T-helper 1 cell treated with Interleukin-12 subunit alpha and Interleukin-12 subunit beta and Interleukin-4 antibody, amounts not matched to agents 30 μg/mL and 1 μg/mL, for 36 hours (primary cell): Measurements from ENCODE around the gene TAS2R60.
"Not testable (repeated sequence)": the region's sequence is repeated elsewhere in the genome, so short reads cannot be mapped to it uniquely, and the experiment has no call there.

ENCODE experiments used
- H3K27ac Mint-ChIP-seq: one replicate; pipeline ENCODE4 v1.8.0; 2021; ENCODE audit warnings: mild to moderate bottlenecking, mixed read lengths
- H3K27me3 Mint-ChIP-seq: one replicate; pipeline ENCODE4 v1.8.0; 2021; ENCODE audit warnings: low read depth, mixed read lengths
- H3K36me3 Mint-ChIP-seq: one replicate; pipeline ENCODE4 v1.8.0; 2021; ENCODE audit warnings: low read depth, mixed read lengths
- H3K4me1 Mint-ChIP-seq: one replicate; pipeline ENCODE4 v1.8.0; 2021; ENCODE audit warnings: low read depth, mixed read lengths
- H3K4me3 Mint-ChIP-seq: one replicate; pipeline ENCODE4 v1.8.0; 2021; ENCODE audit warnings: mild to moderate bottlenecking, moderate library complexity, mixed read lengths
- H3K9me3 Mint-ChIP-seq: one replicate; pipeline ENCODE4 v1.8.0; 2021; ENCODE audit warnings: mixed read lengths

The TAS2R60 gene, protein sequence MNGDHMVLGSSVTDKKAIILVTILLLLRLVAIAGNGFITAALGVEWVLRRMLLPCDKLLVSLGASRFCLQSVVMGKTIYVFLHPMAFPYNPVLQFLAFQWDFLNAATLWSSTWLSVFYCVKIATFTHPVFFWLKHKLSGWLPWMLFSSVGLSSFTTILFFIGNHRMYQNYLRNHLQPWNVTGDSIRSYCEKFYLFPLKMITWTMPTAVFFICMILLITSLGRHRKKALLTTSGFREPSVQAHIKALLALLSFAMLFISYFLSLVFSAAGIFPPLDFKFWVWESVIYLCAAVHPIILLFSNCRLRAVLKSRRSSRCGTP

DNA sequence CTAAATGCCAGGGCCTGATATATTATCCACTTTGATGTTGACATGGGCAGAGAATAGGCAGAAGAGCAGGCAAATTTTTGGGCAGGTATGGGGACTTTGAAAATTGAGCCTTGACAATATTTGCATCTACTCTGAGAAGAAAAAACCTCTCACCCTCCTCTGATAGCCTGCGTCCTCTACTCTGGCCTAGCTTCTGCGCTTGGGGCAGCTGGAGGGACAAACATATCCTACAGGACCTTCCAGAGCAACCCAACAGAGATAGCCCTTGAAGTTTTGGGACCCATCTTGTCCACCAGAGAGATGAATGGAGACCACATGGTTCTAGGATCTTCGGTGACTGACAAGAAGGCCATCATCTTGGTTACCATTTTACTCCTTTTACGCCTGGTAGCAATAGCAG is at the start of gene TAS2R60:
Gene TAS2R60, plus strand, starts transcription at position 301 of the 400 bp plus-strand sequence. Its CDS starts 0 bp downstream, at position 301.
- no peak within 1 kb of the TSS for H3K27ac Mint-ChIP-seq
- no peaks in the 10 kb centered on the region for H3K9me3 Mint-ChIP-seq
- no peaks in the 10 kb centered on the region for H3K27me3 Mint-ChIP-seq
- no peaks in the 10 kb centered on the region for H3K36me3 Mint-ChIP-seq
- H3K4me3 Mint-ChIP-seq, result no peak within 1 kb of the TSS
- H3K4me1 Mint-ChIP-seq, result peaks cover 3% of the 10 kb centered on the region

DNA sequence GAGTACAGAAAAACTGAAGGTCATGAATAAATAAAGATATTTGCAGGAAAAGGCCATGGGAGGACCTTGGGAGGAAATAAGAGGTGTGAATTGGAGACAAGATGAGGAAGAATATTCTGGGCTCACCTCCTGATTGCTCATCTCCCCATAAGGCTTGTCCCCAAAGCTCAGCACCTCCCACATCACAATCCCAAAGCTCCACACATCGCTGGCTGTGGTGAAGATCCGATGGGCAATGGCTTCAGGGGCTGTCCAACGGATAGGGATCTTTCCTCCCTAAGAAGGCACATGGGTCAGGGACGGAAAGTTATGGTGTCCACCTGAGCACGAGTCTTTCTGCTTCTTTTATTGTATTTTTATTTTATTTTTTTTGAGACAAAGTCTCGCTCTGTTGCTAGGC is 49.2 kb upstream of the TAS2R60 start:
- no peak overlapping the region for H3K4me3 Mint-ChIP-seq
- peaks cover 8% of the 10 kb centered on the region for H3K4me1 Mint-ChIP-seq
- no peaks in the 10 kb centered on the region for H3K9me3 Mint-ChIP-seq
- H3K27me3 Mint-ChIP-seq, result no peaks in the 10 kb centered on the region
- no peak overlapping the region for H3K27ac Mint-ChIP-seq
- peaks cover 16% of the 10 kb centered on the region for H3K36me3 Mint-ChIP-seq

DNA sequence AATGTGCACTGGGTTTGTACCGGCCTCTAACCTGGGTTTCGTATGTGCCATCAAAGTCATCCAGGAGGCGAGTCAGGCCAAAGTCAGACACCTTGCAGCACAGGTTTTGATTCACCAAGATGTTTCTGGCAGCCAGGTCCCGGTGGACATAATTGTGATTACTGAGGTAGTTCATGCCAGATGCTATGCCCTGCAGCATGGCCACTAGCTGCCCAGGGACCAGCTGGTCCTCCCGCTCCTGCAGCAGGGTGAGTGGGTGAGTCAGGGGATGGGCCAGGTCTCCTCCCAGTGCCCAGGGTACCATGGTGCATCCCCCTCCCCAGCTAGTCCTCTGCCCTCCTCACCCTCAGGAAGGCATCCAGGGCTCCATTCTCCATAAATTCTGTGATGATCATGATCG is 48.5 kb upstream of the TAS2R60 start:
- H3K27ac Mint-ChIP-seq, result no peak overlapping the region

DNA sequence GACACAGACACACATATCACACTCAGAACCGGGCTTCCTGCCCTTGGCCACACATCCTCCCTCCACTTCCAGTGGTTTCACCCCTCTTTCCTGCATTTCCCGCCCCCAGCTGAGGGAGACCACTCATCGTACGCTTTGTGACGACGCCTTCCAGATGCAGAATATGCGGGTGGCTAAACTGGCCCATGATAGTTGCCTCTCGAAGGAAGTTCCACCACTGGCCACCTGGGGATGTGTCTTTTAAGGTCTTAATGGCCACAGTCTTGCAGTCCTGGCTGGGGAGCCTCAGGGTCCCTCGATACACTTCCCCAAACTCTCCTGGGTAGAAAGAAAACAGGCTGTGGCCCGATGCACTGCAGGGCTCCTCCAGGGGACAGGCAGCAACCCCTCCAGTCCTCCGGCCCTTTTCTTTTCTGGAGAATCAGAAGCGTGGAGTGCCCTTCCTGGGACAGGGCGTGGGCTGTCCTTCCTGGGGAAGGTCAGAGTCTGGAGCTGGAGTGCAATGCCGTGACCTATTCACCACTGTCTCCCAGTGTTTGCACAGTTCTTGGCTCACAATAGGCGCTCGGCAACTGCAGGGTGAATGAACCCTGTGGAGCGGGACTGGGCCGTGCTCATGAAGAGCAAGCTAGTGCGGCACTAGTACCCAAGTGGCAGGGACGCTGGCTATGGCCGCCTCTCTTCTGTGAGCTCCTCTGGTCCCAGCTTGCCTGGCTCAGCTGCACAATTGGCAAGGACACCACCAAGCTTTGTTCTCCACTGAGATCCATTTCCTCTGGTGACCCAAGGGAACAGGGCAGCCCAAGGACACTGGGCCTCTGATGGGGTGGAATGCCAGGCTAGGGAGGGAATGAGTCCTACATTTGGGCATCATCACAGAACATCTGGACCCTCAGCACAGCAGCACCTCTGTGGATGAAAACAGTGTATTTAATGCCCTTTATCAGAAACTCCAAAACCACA is 47.8 kb upstream of the TAS2R60 start:
- Mint-ChIP-seq H3K4me3 (no peak overlapping the region), H3K27ac (no peak overlapping the region), H3K9me3 (no peaks in the 10 kb centered on the region), H3K27me3 (peaks cover 4% of the 10 kb centered on the region), H3K4me1 (peaks cover 5% of the 10 kb centered on the region), H3K36me3 (peaks cover 8% of the 10 kb centered on the region)

More for the DNA sequence above, 48.5 kb upstream of the TAS2R60 start:
- H3K9me3 Mint-ChIP-seq, result no peaks in the 10 kb centered on the region
- H3K36me3 Mint-ChIP-seq, result peaks cover 14% of the 10 kb centered on the region
- no peaks in the 10 kb centered on the region for H3K27me3 Mint-ChIP-seq
- H3K4me1 Mint-ChIP-seq, result peaks cover 5% of the 10 kb centered on the region
- H3K4me3 Mint-ChIP-seq, result no peak overlapping the region

DNA sequence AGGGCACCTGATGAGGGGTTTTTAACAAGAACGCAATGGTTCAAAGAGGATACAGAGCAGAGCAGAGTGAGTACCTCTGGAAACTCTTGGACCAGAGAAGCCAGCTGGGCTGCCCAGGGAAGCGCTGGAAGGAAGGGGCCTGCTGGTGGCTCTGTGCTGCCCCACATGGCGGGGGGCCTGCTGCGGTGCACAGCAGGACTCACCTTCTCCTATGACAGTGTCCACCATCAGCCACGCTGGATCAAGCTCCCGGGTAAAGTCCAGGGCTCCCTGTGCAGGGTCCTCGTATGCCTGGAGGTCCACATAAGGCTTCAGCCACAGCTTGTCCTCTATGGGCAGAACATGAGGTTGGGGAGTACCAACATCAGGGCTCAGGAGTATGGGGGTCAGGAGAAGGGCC is 47.1 kb upstream of the TAS2R60 start:
- Mint-ChIP-seq H3K27me3 (peaks cover 4% of the 10 kb centered on the region), H3K27ac (no peak overlapping the region), H3K4me3 (no peak overlapping the region), H3K9me3 (no peaks in the 10 kb centered on the region), H3K4me1 (peaks cover 5% of the 10 kb centered on the region), H3K36me3 (peaks cover 6% of the 10 kb centered on the region)

DNA sequence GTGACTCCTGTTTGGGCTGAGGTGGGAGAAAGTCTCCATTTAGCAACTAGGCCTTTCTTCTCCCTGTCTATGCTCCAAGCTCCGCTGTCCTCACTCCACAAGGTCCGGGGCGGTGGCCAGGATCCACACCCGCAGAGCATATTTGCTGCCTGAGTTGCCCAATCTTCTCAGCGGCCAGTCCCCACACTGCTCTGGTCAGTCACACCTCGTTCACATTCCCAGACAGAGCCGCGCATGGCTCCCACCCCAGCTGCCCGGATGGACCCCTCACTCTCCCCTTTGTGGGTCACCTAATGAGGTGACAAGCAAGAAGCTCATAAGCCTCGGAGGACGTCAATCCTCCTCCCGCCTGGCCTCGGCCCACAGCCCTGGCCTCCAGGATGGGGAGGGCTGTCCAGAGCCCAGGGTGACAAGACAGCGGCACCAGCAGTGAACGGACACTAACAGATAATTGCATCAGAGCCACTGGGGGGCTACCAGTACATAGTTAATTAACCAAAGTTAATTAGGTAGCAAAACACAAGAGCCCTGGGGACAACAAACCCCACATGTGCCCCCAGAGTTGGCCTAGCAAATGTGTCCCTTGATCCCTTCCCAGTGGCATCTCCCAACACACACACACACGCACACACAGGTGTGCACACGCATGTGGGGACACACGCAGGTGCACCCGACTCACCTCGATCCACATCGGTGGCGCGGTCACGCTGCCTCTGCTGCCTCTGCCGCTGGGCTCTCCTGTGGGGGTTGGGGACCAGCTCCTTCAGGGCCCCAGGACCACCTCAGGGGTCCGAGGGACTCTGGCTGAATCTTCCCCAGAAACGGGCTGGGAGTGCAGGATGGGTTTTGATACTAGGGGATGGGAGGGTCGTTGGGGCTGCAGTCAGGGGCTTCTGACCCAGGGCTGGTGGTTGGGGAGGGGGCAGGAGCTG is 46.4 kb upstream of the TAS2R60 start:
- Mint-ChIP-seq H3K9me3 (no peaks in the 10 kb centered on the region), H3K4me3 (no peak overlapping the region), H3K36me3 (peaks cover 6% of the 10 kb centered on the region), H3K27ac (no peak overlapping the region), H3K27me3 (peaks cover 8% of the 10 kb centered on the region), H3K4me1 (peaks cover 5% of the 10 kb centered on the region)

DNA sequence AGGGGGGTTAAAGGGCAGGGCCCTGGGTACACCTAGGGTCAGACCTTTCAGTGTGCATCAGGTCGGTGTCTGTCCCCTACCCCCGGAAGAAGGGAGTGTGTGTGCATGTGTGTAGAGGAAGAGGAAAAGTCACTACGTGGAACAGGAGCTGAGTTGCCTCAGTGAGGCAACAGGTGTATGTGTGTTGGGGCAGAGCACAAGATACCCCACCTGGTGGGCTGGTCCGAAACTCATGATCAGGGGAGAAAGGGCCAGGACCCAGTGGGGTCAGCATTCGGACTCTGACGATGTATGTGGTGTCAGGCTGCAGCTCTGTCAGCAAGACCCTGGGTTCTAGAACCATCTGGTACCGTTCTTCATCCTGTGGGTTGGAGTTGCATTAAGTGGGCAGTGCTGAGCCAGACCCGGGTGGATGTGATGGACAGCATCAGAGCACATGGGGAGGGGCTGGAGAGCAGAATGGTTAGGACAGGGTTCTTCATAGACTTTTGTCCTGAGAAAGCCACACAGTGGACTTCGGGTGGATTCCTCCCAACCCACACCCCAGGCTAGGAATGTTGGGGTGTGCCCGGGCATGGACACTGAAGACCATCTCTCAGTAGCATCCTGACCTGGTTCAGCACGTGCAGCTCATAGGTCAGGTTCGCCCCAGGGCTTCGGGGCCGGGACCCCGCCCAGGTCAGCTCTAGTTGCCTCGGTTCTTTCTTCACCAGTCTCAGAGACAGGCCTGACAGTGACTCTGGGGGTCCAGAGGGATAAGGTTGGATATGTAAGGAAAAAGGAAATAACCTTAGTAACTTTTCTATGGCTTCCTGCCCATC is 45.3 kb upstream of the TAS2R60 start:
- Mint-ChIP-seq H3K27me3 (peaks cover 9% of the 10 kb centered on the region), H3K9me3 (no peaks in the 10 kb centered on the region), H3K4me1 (peaks cover 5% of the 10 kb centered on the region), H3K4me3 (no peak overlapping the region), H3K36me3 (no peaks in the 10 kb centered on the region), H3K27ac (no peak overlapping the region)

DNA sequence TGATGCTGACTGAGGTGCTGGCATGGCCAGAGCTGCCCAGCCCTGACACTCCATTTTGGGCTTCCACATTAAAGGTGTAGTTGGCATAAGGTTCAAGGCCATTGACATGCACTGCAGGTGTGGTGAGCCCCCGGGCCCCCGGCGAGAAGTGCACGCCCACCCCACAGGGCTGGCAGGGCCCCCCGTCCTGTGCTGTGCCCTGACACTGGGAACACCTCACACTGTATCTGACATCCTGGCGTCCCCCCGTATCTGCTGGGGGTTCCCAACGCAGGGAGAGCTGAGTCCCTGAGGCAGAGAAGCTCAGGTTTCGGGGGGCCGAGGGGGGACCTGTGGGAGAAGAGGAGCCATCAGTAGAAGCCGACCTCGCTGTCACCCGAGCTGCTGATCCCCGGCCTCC is 44.6 kb upstream of the TAS2R60 start:
- H3K4me1 Mint-ChIP-seq, result peaks cover 5% of the 10 kb centered on the region
- no peaks in the 10 kb centered on the region for H3K36me3 Mint-ChIP-seq
- no peak overlapping the region for H3K4me3 Mint-ChIP-seq
- no peak overlapping the region for H3K27ac Mint-ChIP-seq
- peaks cover 13% of the 10 kb centered on the region for H3K27me3 Mint-ChIP-seq
- no peaks in the 10 kb centered on the region for H3K9me3 Mint-ChIP-seq

DNA sequence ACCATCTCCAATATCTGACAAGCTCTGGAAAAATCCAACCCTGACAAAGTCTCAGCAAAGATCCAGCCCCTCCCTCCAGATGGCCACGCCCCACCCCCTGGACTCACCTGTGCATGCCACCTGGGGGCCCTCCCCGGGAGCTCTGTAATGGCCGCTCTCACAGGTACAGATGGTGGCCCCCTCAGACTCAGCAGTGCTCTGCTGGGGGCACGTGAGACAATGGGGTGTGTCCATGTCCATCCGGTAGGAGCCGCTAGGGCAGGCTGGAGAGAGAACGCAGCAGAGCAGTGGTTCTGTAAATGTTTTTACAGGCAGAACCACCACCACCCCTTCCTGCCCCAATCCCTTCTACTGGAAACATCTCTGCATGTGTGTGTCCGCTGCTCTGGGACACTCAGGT is 44.1 kb upstream of the TAS2R60 start:
- peaks cover 5% of the 10 kb centered on the region for H3K4me1 Mint-ChIP-seq
- H3K9me3 Mint-ChIP-seq, result no peaks in the 10 kb centered on the region
- peaks cover 17% of the 10 kb centered on the region for H3K27me3 Mint-ChIP-seq
- H3K4me3 Mint-ChIP-seq, result no peak overlapping the region
- no peaks in the 10 kb centered on the region for H3K36me3 Mint-ChIP-seq
- H3K27ac Mint-ChIP-seq, result no peak overlapping the region

DNA sequence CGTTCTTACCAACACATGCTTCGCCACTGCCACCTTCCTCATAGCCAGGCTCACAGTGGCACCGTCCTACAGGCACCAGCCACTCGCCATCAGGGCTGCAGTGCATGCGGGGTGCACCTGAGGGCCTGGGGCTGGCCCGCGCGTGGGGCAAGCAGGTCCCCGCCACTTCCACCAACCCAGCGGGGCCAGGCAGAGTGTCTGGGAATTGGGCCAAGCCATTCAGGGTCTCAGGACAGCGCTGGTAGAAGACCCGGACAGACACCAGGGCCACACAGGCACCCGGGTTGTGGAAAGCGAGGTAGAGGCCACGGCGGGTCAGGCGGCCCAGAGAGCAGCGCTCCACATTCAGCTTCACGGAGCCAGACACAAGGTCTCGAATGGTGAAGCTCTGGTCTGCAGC is 43.6 kb upstream of the TAS2R60 start:
- H3K4me3 Mint-ChIP-seq, result no peak overlapping the region
- no peak overlapping the region for H3K27ac Mint-ChIP-seq
- H3K9me3 Mint-ChIP-seq, result no peaks in the 10 kb centered on the region
- H3K4me1 Mint-ChIP-seq, result peaks cover 4% of the 10 kb centered on the region
- peaks cover 17% of the 10 kb centered on the region for H3K27me3 Mint-ChIP-seq
- no peaks in the 10 kb centered on the region for H3K36me3 Mint-ChIP-seq

DNA sequence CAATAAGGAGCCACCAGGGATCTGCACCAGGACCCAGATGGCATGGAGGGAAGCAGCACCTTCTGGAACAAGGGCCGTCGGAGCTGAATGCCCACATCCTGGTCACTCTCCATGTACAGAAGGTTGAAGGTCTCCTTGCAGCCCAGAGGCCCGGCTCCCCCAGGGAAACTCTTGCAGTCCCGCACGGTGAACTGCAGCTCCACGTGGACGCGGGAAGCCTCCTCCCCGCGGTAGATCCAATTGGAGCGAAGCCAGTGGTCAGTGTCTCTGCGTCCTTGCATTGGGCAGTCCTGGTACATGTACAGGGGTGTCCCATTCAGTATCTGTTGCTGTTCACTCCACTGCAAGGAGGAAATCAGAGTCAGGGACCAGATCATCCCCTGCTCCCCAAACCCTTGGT is 42.0 kb upstream of the TAS2R60 start:
- Mint-ChIP-seq H3K36me3 (no peaks in the 10 kb centered on the region), H3K4me1 (no peaks in the 10 kb centered on the region), H3K4me3 (no peak overlapping the region), H3K27me3 (peaks cover 26% of the 10 kb centered on the region), H3K9me3 (no peaks in the 10 kb centered on the region), H3K27ac (no peak overlapping the region)

DNA sequence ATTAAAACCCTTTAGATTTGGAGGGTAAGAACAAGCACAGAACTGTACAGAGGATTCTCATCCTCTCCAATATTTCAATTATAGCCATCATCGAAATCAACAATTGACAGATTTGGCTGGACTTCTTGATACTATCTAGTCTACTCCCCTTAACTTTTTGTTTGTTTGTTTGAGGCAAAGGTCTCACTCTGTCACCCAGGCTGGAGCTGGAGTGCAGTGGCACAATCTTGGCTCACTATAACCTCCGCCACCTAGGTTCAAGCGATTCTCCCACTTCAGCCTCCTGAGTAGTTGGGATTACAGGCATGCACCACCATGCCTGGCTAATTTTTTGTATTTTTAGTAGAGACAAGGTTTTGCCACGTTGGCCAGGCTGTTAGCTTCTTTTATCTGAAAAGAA is 41.0 kb upstream of the TAS2R60 start:
- H3K36me3 Mint-ChIP-seq, H3K27ac Mint-ChIP-seq, H3K4me1 Mint-ChIP-seq, H3K4me3 Mint-ChIP-seq, H3K9me3 Mint-ChIP-seq: not testable (repeated sequence)
- H3K27me3 Mint-ChIP-seq, result peaks cover 36% of the 10 kb centered on the region

DNA sequence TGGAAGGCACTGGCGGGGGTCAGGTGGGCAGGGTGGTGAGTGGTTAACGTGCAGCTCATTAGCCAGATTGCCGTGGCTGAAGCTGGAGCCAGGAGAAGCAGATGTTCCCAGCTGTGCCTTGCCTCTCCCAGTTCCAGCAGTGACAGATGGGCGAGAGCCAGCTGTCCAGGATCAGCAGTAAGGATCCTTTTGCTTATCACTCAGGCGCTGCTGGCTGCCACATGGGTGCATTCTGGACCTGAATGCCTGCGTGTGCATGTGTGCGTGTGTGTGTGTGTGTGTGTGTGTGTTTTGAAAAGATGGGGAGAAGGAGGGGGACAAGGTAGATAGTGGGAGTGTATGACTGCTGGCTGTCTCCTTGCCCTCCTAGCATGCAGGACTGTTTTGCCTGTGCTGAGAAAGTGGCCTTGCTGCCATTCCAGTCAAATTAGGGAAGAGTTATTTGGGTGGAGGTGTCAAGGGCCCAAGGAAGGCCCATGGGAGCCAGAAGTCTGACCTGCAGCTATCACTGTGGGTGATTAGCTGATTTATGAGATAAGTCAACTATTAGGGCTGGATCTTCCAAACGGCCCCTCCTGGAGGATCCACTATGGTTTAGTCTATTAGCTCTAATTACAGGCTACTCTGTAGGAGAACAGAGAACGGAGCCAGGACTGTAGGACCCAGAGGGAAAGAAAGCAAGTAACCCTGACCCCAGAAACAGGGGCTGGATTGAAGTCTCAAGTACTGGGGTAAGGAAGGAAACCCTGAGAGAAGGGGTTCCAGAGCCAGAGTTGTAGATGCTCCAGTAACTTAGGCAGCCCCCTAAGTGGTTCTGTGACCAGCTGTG is 37.9 kb upstream of the TAS2R60 start:
- Mint-ChIP-seq H3K27ac (no peak overlapping the region), H3K4me1 (peaks cover 23% of the 10 kb centered on the region), H3K27me3 (peaks cover 52% of the 10 kb centered on the region)

More for the DNA sequence above, 37.9 kb upstream of the TAS2R60 start:
- Mint-ChIP-seq H3K4me3 (no peak overlapping the region), H3K9me3 (no peaks in the 10 kb centered on the region), H3K36me3 (no peaks in the 10 kb centered on the region)
